CD1c-positive myeloid dendritic cell (primary cell): ENCODE data around the gene BAG5.
A peak's percentile ranks its signal among the peaks of the same experiment; 100 is the strongest.
"Not testable (repeated sequence)": the region's sequence is repeated elsewhere in the genome, so short reads cannot be mapped to it uniquely, and the experiment has no call there.

Experiments used
- DNase-seq: peaks from one replicate; pipeline ENCODE4 v3.0.0-alpha.2; 2016; ENCODE audit errors: extremely low spot score

The BAG5 gene, protein sequence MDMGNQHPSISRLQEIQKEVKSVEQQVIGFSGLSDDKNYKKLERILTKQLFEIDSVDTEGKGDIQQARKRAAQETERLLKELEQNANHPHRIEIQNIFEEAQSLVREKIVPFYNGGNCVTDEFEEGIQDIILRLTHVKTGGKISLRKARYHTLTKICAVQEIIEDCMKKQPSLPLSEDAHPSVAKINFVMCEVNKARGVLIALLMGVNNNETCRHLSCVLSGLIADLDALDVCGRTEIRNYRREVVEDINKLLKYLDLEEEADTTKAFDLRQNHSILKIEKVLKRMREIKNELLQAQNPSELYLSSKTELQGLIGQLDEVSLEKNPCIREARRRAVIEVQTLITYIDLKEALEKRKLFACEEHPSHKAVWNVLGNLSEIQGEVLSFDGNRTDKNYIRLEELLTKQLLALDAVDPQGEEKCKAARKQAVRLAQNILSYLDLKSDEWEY

DNA sequence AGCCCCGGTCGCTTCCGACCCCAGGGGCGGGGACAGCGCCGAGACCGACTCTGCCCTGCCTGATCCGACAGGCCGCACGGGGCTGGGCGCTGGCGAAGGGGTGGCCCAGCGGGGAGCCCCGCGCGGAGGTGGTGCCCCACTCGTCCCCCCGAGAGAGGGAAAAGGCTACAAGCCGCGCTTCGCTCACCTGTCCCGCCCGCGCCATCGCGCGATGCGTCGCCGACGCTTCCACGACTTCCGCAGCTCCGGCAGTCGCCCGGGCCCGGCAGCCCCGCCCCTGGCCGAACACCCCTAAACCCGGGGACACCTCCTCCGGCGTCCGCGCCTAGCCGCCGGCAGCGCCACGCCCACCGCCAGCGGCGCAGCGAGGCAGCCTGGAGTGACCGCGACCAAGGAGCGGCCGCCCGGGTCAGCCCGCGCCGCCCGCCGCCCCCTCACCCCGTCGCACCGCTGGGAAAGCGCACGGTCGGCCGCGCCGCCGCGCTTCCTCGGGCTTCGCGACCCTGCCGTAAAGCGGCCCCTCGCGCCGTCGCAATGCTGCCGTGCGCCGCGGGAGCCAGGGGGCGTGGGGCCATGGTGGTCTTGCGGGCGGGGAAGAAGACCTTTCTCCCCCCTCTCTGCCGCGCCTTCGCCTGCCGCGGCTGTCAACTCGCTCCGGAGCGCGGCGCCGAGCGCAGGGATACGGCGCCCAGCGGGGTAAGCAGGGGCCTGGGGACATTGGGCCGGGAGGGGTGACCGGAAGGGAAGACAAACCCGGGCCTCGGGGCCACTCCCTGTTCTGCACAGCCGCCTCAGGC lies at the start of gene BAG5, which contains the start of gene COA8:
BAG5 (minus strand) TSS at position 229 of the 797 bp plus-strand sequence. CDS start 1,493 bp downstream, outside the sequence.
COA8 (plus strand) TSS at position 532 of the 797 bp plus-strand sequence; CDS start at position 574, 42 bp downstream.
- peak; percentile 89 for DNase-seq

DNA sequence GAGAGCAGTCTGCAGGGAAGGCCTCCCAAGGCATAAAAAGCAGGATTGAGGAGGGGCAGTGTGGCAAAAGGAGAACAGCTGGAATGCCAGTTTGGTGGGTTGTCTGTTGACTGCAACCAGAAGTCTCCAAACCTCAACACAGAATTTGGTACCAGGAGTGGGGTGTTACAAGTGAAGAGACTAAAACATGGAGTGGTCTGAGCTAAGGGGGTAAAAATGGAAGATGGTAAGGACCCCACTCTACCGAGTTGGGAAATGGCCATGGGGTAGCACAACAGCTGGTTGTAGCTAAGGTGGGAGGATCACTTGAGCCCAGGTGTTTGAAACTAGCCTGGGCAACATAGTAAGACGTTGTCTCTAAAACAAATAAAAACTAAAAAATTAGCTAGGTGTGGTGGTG lies 48.8 kb upstream of the BAG5 start:
- no peak for DNase-seq

DNA sequence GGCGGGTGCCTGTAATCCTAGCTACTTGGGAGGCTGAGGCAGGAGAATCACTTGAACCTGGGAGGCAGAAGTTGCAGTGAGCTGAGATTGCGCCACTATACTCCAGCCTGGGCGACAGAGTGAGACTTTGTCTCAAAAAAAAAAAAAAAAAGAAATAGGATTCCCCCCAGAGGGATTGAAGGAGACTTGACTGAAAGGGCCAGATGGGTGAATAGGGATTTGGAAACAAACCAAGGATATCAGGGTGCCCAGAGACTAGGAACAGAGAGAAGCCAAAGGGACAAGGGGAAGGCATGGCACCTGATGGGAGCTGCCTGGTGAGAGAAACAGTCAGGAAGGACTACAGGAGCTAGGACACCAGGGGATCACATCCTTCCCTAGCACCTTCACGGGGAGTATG lies 46.6 kb upstream of the BAG5 start:
- not testable (repeated sequence) for DNase-seq

DNA sequence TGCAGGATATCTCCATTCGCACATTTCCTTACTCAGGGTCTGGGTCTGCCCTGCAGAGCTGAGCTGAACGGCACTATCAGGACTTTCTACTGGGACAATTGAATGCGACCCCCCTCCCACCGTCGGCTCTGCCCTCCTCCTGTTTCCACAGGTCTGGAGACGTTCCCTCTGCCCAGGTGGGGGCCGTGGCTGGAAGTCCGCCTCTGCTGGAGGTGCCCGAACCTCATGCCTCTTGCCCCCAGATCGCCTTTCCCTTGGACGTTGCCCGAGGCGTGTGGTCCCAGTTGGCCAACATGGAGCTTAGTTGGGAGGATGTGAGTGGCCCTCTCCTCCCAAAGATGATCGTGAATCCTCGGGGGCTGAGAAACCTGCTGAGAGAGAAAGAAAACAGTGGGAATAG lies 45.4 kb upstream of the BAG5 start:
- no peak for DNase-seq

DNA sequence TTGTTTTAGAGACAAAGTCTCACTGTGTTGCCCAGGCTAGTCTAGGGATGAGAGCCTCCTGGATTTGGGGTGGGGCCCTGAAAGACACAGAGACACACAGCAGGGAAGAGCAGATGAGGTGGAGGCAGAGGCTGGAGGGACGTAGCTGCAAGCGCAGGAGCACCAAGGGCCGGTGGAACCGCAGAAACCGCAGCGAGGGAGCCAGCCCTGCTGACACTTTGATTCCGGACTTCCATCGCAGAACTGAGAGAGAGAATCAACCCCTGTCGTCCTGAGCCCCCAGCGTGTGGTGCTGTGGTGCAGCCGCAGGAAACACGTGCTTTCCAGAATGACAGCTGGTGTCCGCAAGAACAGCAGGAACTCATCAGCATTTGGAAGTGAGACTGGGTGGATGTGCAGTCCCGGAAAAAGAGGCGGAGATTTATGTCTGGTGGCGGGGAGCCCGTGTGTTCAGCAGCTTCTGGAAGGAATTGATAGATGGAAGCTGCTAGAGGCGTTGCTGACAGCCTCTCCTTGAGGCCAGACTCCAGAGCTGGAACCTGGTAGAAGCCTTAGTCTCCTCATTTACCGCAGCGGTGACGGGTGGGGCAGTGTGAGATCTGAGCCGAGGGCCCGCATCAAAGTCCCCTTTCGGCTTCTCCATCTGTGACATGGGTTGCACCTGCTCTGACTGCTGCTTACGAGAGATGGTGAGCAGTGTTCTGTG lies 44.7 kb upstream of the BAG5 start:
- peak; percentile 76 for DNase-seq

DNA sequence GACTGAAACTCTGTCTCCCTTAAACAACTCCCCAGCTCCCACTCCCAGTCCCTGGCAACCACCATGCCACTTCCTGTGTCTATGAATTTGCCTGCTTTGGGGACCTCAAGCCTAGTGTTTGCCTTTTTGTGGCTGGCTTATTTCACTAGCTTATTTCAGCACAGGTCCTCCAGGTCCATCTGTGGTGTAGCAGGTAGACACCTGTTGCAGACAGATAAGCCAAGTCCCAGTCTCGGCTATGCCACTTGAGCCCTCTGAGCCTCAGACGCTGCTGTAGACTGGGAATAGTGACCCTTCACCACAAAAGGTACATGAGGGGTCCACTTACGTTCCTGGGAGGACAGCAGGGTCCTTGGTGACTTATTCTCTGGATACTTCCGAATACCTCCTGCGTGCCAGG lies 42.2 kb upstream of the BAG5 start:
- DNase-seq: no peak

DNA sequence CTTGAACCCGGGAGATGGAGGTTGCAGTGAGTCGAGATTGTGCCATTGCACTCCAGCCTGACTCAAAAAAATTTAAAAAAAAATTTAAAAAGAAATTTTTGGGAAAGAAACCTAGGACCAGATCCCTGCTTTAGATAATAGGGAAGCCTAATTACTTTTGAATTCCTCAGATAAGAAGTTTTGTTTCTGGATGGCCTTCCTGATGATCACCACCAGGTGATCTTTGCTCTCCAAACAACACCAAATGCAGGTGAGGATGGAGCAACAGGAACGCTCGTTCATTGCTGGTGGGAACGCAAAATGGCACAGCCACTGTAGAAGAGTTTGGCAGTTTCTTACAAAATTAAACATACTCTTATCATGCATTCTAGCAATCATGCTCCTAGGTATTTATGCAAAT lies 38.0 kb upstream of the BAG5 start:
- DNase-seq: no peak

DNA sequence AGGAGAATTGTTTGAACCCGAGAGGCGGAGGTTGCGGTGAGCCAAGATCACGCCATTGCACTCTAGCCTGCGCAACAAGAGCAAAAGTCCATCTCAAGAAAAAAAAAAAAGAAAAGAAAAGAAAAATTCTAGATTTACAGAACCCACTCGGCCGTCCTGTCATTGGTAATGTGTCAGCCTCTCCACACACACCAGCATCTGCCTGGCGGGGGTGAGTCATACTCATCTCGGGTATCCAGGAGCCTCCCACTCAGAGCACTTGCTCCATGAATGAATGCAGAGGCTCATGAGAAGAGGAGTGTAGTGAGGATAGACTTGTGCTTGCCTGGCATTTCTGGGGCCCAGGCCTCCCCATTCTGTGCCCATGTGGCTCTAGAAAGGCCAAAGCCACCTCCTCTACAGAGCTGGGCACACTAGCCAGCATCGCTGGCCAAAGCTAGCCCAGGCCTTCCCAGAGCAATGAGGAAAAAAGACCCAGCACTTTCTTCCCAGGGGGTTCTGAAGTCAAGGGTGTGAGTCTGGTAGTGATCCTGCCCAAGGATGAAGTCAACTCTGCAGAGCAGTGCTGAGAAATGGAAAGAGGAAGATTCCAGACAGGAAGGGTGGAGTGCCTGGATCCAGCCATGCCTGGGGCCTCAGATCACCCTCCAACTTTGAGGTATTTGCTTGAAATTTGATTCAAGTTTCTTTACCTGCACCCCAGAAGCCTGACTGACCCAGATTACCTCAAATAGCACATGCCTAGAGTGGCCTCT lies 35.3 kb upstream of the BAG5 start:
- no peak for DNase-seq

DNA sequence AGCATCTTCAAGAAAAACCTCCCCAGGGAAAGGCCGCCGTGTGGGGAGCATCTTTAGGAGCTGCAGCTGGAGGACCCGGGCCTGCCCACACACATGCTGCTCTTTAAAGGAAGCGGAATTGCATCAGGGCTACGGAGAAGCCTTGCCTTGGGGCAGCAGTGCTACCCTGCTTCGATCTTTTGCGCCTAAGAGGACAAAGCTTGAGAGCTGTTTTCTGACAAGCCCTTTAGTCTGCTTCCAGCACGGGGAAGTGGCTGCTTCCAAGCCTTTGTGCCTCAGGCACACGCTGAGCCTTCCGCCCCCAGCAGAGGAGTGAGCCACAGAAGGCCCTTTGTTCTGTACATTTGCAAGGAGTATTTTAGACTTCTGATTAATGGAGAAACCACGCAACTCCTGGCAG lies 31.8 kb upstream of the BAG5 start:
- no peak for DNase-seq

DNA sequence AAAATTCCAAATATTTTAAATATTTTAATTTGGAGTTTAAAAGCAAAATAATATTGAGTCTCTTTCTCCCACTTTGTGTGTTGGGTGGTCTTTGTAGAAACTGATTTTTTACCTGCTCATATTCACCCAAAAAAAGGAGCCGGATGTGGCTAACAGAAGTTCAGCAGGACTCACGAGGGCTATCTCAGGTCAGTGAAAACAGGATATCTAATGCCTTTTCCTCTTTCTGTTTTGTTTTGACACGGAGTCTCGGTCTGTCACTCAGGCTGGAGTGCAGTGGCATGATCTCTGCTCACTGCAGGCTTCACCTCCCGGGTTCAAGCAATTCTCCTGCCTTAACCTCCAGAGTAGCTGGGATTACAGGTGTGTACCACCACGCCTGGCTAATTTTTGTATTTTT lies 31.1 kb upstream of the BAG5 start:
- no peak for DNase-seq

DNA sequence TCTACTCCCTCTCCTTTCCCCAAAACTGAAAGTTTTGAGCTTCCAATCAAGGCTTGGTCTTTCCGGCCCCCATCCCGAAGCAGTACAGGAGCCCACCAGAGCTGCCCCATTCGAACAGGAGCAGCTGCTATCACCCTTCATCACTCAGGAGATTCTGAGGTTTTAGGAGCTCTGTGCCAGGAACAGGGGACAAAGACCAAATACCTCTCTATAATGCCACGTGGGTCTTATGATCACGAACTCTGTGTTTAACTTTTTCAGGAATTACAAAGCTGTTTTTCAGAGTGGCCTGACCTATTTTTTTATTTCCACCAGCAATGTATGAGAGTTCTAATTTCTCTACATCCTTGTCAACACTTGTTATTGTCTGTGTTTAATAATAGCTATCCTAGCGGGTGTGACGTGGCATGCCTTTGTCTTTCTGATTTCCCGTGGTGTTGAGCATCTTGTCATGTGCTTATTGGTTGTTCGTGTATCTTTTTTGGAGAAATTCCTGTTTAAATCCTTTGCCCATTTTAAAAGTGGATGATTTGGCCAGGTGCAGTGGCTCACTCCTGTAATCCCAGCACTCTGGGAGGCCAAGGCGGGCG lies 22.0 kb upstream of the BAG5 start:
- no peak for DNase-seq

DNA sequence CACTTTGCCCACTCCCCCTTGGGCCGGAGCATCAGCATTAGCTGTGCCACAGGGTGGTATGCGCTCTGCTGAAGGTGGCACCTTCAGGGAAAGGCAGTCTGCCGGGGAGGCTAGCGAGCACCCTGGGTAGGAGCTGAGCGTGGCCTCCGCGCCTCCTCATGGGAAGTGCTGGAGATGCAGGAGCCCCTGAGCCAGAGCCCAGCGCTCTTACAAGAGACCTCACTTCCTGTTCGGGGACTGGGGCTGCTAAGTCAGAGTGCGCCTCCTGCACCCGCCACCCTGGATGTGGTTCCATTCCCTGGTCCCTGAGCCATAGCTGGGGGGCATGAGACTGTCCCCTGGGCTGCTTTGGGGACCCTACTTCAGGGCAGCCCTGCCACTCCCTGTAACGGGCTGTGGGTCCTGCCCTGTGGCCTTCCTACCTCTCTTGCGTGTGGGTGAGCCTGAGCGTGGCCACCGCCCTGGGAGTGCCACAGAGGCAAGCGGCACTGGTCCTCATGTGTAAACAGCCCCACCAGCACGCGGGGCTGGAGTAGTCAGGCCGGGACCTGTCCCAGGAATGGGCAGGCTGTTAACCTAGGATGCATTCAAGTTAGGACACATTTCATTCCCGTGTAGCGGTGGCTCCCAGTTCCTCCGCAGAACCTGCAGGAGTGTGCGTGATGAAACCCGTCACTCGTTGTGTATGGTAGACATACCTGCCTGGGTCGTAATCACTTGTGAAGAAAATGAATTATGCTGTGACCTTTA lies 19.7 kb upstream of the BAG5 start:
- DNase-seq: no peak

DNA sequence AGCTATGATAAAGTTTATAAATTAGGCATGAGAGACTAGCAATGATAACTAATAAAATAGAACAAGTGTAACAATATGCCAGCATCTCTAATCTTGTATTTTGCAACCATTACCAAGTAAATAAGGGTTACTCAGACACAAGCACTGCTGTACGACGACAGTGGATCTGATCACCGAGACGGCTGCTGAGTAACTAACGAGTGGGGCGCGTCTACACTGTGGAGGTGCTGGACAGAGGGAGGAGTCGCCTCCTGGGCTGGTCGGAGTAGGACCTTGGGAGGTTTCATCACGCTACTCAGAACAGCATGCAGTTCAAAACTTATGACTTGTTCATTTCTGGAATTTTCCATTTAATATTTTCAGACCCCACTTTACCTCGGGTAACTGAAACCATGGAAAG lies 18.7 kb upstream of the BAG5 start:
- DNase-seq: no peak

DNA sequence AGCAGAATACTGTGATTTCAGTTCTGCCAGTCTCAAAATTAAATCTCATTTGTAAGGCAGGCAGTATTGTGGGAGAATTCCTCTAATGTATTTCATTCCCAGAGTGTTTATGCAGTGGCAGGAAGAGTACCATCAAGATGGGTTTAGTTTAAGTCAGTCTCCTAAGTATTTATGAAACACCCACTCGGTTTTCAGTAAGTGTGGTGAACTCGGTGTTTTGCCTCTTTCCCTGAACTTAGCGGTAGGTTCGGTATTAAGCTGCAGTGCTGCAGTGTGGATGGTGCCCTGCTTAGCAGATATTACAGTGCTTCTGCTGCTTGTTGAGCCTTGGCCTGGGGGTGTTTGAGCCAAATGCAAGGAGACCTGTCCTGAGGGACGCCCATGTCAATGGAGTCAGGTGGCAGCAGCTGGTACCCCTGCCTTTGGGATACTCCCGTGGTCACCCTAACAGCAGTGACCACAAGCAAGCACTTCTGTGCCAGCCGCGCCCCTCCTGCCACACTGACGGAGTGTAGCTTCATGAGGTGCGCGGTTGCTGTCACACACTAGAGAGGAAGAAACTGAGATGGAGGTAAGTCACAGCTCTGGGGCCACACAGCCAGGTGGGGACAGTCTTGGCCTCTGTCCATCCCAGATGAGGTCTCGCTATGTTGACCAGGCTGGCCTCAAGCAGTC lies 16.1 kb upstream of the BAG5 start:
- no peak for DNase-seq

DNA sequence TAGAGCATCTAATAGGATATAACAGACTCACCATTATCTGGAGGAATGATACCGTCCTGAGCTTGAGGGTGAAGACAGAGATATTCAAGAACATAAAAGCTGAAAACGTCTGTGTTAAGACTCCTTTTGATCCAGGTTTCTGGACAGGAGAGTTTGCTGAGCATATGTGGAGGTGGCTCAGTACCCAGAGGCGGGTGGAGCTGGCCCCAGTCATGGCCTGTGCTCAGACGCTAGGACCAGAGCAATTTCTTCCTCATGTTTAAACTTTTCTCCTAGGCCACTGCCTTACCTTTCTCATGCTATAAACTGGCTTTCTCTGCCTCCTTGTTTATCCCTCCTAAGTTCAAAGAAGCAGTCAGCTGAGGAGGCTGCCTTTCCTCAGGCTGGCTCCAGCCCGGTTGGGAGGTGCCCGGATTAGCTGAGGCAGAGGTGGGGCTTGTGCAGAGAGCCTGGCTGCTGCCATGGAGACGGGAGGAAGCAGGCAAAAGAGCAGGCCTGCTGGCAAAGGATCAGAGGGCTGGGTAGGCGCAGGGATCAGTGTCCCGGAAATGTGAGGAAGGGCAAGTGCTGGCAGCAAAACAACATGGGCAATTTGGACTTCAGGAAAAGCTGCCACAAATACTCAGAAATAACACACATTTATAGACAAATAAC lies 14.0 kb upstream of the BAG5 start:
- DNase-seq: no peak

DNA sequence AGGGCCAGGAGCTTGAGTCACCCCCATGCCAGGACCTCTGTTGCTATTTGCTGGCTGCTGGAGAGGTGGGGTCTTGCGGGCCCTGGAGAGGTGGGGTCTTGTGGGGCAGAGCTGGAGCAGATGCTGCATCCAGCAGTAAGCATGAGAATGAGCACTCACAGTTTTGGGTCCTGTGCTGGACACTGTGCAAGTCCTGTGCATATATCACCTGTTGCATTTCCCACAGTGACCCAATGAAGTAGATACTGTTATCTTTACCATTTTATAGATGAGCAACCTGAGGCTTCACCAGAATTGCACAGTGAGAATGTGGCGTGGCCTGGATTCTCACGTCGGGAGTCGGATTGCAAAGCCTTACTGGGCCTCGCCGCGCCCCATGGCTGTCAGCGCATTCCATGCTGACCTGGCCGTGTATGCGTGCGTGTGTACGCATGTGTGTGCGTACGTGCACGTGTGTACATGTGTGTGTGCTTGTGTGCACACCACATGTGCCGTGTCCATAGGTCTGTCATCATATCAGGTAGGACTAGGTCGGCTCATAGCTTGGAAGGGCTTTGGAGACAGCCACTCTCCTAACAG lies 12.3 kb upstream of the BAG5 start:
- DNase-seq: no peak

DNA sequence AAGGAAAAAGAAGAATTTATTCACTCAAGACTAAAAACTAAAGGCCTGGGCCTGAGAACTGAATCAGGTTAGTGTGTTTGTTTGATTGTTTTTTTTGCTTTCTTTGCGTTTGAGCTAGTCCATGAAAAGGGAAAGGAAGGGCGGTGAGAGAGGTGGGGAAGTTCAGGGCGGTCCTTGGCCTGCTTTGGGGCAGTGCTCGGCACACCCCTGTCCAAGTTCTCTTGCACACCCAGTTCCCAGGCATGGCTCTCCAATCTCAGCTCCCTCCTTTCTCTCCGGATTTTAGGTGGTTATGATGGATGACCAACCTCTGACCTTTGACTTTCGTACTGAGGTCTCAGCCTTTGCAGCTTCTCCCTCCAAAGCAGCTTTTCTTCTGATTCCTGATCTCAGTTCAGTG lies 11.6 kb upstream of the BAG5 start:
- DNase-seq: no peak

DNA sequence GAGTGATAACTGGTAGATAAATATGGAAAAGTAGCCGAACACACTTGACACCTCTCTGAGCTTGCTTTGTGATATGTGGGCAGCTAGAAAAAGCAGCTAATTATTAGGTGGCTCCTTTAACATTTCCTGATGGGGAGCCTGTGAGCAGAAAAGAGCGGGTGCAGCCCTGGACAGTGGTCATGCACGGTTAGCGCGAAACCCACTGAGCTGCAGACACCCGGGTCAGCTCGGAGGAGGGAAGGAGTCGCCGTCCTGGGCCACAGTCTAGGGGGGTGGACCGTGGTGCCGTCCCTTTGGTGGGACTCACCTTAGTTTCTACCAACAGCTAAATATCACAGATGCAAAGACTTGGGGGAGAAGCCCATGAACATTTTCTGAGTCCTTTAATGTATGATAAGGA lies 7.0 kb upstream of the BAG5 start:
- DNase-seq: no peak

DNA sequence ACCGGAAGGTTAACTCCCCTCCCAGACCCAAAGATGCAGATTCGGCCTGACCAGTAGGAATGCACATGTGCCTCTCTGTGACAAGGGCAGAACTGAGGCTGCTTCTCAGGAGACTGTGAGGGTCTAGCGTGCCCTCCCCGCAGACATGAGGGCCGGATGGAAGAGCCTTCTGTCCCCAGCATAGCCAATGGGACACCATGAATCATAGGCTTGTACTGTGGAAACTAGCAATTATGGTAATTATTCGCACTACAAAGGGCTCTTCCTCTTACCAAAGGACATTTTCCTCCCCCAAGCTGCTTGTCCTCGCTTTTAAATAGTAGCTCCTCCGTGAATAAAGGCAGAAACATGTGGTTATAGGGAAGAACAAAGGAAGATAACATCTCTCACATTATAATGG lies 6.5 kb upstream of the BAG5 start:
- DNase-seq: no peak
